H1 (cell line): Measurements from ENCODE around the gene PDE5A.

Experiments used
- CHD7 ChIP-seq: fragments of 300-600 bp; sonication (generic); IDR thresholded peaks from 2 replicates; pipeline ENCODE4 v1.7.1; 2012; ENCODE audit warnings: low read length, moderate library complexity, mild to moderate bottlenecking, inconsistent platforms; ENCODE audit not compliant: insufficient replicate concordance
- CTCF ChIP-seq, 3 experiments: IDR thresholded peaks; 1 replicate in 2 of 3; 2 replicates in 1 of 3; pipeline versions ENCODE4 v1.5.1 to v1.6.1; 2011; ENCODE audit warnings: low read length in 3 of 3, mild to moderate bottlenecking in 3 of 3, inconsistent platforms in 2 of 3, low read depth in 1 of 3, moderate library complexity in 1 of 3; ENCODE audit not compliant: insufficient read depth in 1 of 3; ENCODE audit errors: control extremely low read depth in 1 of 3
- EZH2 ChIP-seq: fragments of 200-600 bp; sonication (generic); IDR thresholded peaks from 2 replicates; pipeline ENCODE4 v1.7.1; 2012; ENCODE audit warnings: low read depth, mild to moderate bottlenecking, moderate library complexity, low read length, inconsistent platforms; ENCODE audit not compliant: severe bottlenecking
- JUND ChIP-seq: IDR thresholded peaks from 2 replicates; pipeline ENCODE4 v1.6.1; 2011; ENCODE audit warnings: mild to moderate bottlenecking, improper control_type of control experiment, low read length
- PHF8 ChIP-seq: fragments of 200-600 bp; sonication (generic); conservative IDR thresholded peaks from 2 replicates; pipeline ENCODE4 v1.7.1; 2012; ENCODE audit warnings: low read depth, mild to moderate bottlenecking, inconsistent platforms, low read length, moderate library complexity
- RAD21 ChIP-seq, 2 experiments: IDR thresholded peaks in 1 of 2; conservative IDR thresholded peaks in 1 of 2; 2 replicates each; pipeline ENCODE4 v1.6.1; 2011; ENCODE audit warnings: low read depth in 2 of 2, low read length in 2 of 2, improper control_type of control experiment in 1 of 2, inconsistent platforms in 1 of 2, mild to moderate bottlenecking in 1 of 2, moderate library complexity in 1 of 2
- TCF12 ChIP-seq: IDR thresholded peaks from 2 replicates; pipeline ENCODE4 v1.6.1; 2011; ENCODE audit warnings: low read depth, mild to moderate bottlenecking, low read length

GRCh38 chr4:119477412-119478053 lies 151.1 kb downstream of the PDE5A start:
- no peak for TF ChIP-seq RAD21 (IDR thresholded peaks at IDR 0.05 in 1 of 2, conservative IDR thresholded peaks at IDR 0.05 in 1 of 2; ENCODE audit: low read depth in 2 of 2, low read length in 2 of 2)
- TF ChIP-seq CTCF (IDR thresholded peaks at IDR 0.05; ENCODE audit: control extremely low read depth in 1 of 3, insufficient read depth in 1 of 3, low read depth in 1 of 3, low read length in 3 of 3) = no peak
- TF ChIP-seq CHD7 = no peak
- TF ChIP-seq TCF12 = no peak
- TF ChIP-seq PHF8 = no peak
- TF ChIP-seq EZH2 = no peak
- no peak for TF ChIP-seq JUND
